HG03066 (cell line): ENCODE data around the gene SLC29A1.

Experiments used
- ATAC-seq: cut with Tn5 transposase; IDR thresholded peaks from one replicate; pipeline ENCODE4 v1.9.1; 2021; ENCODE audit warnings: low read depth; ENCODE audit not compliant: unreplicated experiment

SLC29A1 gene

GRCh38 chr6:44276667-44277640 is 53.6 kb downstream of the SLC29A1 start:
- no peak for ATAC-seq

GRCh38 chr6:44277763-44278162 is 54.4 kb downstream of the SLC29A1 start:
- no peak for ATAC-seq

GRCh38 chr6:44278315-44278714 is 54.9 kb downstream of the SLC29A1 start:
- ATAC-seq = no peak

GRCh38 chr6:44278774-44279697 is 55.6 kb downstream of the SLC29A1 start:
- ATAC-seq = no peak
